CD4-positive, alpha-beta T cell (primary cell): ENCODE measurements around the gene SS18. TPM values are rescaled to one million over a fixed set of nuclear protein-coding genes. Genes with fewer than 3 reads are reported as not detected.

Experiments used
- ATAC-seq: fragments of 200-7000 bp; cut with Tn5 transposase; one replicate; pipeline ENCODE4 v1.10.0; 2022; ENCODE audit warnings: mild to moderate bottlenecking; ENCODE audit not compliant: poor library complexity
- CTCF ChIA-PET: fragments of 350-600 bp; sonication (Branson Sonifier 250); formaldehyde crosslinking; loops from one replicate; lab custom pipeline; 2021; ENCODE audit warnings: antibody characterized with exemption, inconsistent platforms; lab: Charles Lee
- POLR2A ChIA-PET: fragments of 350-600 bp; sonication (Branson Sonifier 250); formaldehyde crosslinking; loops from one replicate; lab custom pipeline; 2021; ENCODE audit warnings: antibody characterized with exemption, inconsistent platforms; lab: Charles Lee
- DNase-seq, 14 experiments: peaks; one replicate each; pipeline ENCODE4 v3.0.0-alpha.2; 2013 to 2020; ENCODE audit warnings: mixed read lengths in 2 of 14
- H3K27ac ChIP-seq, 2 donors: one replicate each; pipeline versions ENCODE4 v1.5.1 to v1.7.0; 2013; ENCODE audit warnings: low read length in 2 of 2, low read depth in 1 of 2, mild to moderate bottlenecking in 1 of 2
- H3K27me3 ChIP-seq, 2 experiments: 1 replicate in 1 of 2; 2 replicates in 1 of 2; pipeline versions ENCODE4 v1.6.1 to v1.7.0; 2013; ENCODE audit warnings: low read length in 2 of 2, control low read depth in 1 of 2, mild to moderate bottlenecking in 1 of 2, moderate library complexity in 1 of 2; ENCODE audit not compliant: insufficient read depth in 2 of 2, control insufficient read depth in 1 of 2
- H3K36me3 ChIP-seq: one replicate; pipeline ENCODE4 v1.6.1; 2013; ENCODE audit warnings: low read length, control low read depth; ENCODE audit not compliant: insufficient read depth
- H3K4me1 ChIP-seq: one replicate; pipeline ENCODE4 v1.6.1; 2013; ENCODE audit warnings: low read length, control low read depth; ENCODE audit not compliant: insufficient read depth
- H3K4me3 ChIP-seq: one replicate; pipeline ENCODE4 v1.5.1; 2013; ENCODE audit warnings: mild to moderate bottlenecking, low read length, moderate library complexity
- H3K9me3 ChIP-seq, 2 experiments: 1 replicate in 1 of 2; 2 replicates in 1 of 2; pipeline versions ENCODE4 v1.6.1 to v1.7.0; 2013; ENCODE audit warnings: low read length in 2 of 2, mild to moderate bottlenecking in 2 of 2, control low read depth in 1 of 2, moderate library complexity in 1 of 2; ENCODE audit not compliant: control insufficient read depth in 1 of 2, insufficient read depth in 1 of 2
- H3K27ac Mint-ChIP-seq: one replicate; pipeline ENCODE4 v1.8.0; 2020; ENCODE audit warnings: mixed read lengths
- H3K27me3 Mint-ChIP-seq: one replicate; pipeline ENCODE4 v1.8.0; 2021; ENCODE audit warnings: mixed read lengths
- H3K36me3 Mint-ChIP-seq: one replicate; pipeline ENCODE4 v1.8.0; 2021; ENCODE audit warnings: low read depth, mixed read lengths
- H3K4me1 Mint-ChIP-seq: one replicate; pipeline ENCODE4 v1.8.0; 2021; ENCODE audit warnings: low read depth, mixed read lengths
- H3K4me3 Mint-ChIP-seq: one replicate; pipeline ENCODE4 v1.8.0; 2020; ENCODE audit warnings: mild to moderate bottlenecking, mixed read lengths
- H3K9me3 Mint-ChIP-seq: one replicate; pipeline ENCODE4 v1.8.0; 2020; ENCODE audit warnings: mixed read lengths
- intact Hi-C, 2 experiments: fragments of 100-400 bp; cut with DNase I in 1 of 2; cut with micrococcal nuclease in 1 of 2; formaldehyde crosslinking; loops; one replicate each; pipeline versions ENCODE4 v1.15.1 to v1.9.0; 2023 to 2025; cut with DNase I, micrococcal nuclease
- total RNA-seq, 174 experiments: library from RNA in 2 of 174; stranded (reverse) in 2 of 174; gene quantifications; one replicate each; pipeline ENCODE4 v1.2.3 and lab custom pipeline; 2021 to 2026
- TF ChIP-seq, protein P1 (sequence below): fragments of 200-600 bp; IDR thresholded peaks from one replicate; pipeline ENCODE4 v1.8.0; 2022; ENCODE audit warnings: antibody characterized with exemption, mild to moderate bottlenecking

Gene SS18
- total RNA-seq, 2 experiments from 2014 or later, result 40.4 to 41.7 TPM

DNA sequence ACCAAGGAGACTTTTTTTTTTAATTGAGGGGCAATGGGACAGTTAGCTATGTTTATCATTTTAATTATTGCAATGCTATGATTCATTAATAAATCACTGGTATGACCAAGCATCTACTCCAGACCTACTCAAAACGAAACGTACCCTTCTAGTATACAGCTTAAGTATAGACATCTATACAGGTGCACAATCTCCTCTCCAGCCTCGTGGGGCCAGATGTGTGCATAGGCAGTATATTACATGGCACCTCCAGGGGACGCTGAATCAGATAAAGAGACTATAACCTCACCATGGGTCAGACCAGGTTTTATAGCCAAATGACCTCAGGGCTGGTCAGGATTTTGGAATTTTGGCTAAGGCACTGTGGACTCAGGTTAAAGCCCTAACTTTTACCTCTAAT, 86.6 kb downstream of the SS18 start:
- Mint-ChIP-seq H3K27me3 (no peaks in the 10 kb centered on the region), H3K4me3 (no peak overlapping the region), H3K36me3 (no peaks in the 10 kb centered on the region), H3K4me1 (no peaks in the 10 kb centered on the region), H3K27ac (no peak overlapping the region), H3K9me3 (no peaks in the 10 kb centered on the region)
- Histone ChIP-seq H3K27ac (no peak overlapping the region), H3K9me3 (no peaks in the 10 kb centered on the region), H3K4me3 (no peak overlapping the region), H3K36me3 (no peaks in the 10 kb centered on the region), H3K4me1 (no peaks in the 10 kb centered on the region), H3K27me3 (no peaks in the 10 kb centered on the region)
- intact Hi-C loops, result no loop called here
- ChIA-PET CTCF (no interaction called here), POLR2A (interaction anchor here (1.1 kb wide), 1 partner anchor 30 kb away, joined by 3 read pairs; no protein-coding TSS in a partner anchor)
- ATAC-seq, result no peak
- TF ChIP-seq, protein P1, sequence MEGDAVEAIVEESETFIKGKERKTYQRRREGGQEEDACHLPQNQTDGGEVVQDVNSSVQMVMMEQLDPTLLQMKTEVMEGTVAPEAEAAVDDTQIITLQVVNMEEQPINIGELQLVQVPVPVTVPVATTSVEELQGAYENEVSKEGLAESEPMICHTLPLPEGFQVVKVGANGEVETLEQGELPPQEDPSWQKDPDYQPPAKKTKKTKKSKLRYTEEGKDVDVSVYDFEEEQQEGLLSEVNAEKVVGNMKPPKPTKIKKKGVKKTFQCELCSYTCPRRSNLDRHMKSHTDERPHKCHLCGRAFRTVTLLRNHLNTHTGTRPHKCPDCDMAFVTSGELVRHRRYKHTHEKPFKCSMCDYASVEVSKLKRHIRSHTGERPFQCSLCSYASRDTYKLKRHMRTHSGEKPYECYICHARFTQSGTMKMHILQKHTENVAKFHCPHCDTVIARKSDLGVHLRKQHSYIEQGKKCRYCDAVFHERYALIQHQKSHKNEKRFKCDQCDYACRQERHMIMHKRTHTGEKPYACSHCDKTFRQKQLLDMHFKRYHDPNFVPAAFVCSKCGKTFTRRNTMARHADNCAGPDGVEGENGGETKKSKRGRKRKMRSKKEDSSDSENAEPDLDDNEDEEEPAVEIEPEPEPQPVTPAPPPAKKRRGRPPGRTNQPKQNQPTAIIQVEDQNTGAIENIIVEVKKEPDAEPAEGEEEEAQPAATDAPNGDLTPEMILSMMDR, result no peak
- no peak for DNase-seq

DNA sequence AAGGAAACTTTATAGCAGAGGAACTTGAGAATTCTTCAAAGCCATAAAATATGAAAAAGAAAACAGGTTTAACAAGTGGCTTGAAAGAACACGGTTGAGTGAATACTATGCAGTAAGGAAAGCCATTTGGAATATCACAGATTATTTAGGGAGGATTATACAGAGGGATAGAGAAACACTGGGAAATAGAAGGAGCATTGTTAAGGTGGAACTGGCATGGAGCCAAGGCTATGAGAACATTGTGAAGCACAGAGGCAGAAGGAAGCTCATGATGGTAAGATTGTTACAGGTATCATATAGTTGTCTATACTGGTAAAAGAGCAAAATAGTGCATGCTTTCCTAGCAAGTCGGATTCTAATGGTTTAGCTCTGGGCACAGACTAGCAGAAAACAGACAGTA, 87.1 kb downstream of the SS18 start:
- Histone ChIP-seq H3K27ac (no peak overlapping the region), H3K27me3 (no peaks in the 10 kb centered on the region), H3K9me3 (no peaks in the 10 kb centered on the region), H3K36me3 (no peaks in the 10 kb centered on the region), H3K4me1 (no peaks in the 10 kb centered on the region), H3K4me3 (no peak overlapping the region)
- CTCF ChIA-PET, result no interaction called here
- Mint-ChIP-seq H3K4me3 (no peak overlapping the region), H3K9me3 (no peaks in the 10 kb centered on the region), H3K36me3 (no peaks in the 10 kb centered on the region), H3K4me1 (no peaks in the 10 kb centered on the region), H3K27me3 (no peaks in the 10 kb centered on the region), H3K27ac (no peak overlapping the region)
- intact Hi-C loops, result no loop called here
- ATAC-seq (no peak), DNase-seq (no peak)
- TF ChIP-seq, protein P1, result no peak
- POLR2A ChIA-PET, result interaction anchor here (1.1 kb wide), 1 partner anchor 29 kb away, joined by 3 read pairs; no protein-coding TSS in a partner anchor

DNA sequence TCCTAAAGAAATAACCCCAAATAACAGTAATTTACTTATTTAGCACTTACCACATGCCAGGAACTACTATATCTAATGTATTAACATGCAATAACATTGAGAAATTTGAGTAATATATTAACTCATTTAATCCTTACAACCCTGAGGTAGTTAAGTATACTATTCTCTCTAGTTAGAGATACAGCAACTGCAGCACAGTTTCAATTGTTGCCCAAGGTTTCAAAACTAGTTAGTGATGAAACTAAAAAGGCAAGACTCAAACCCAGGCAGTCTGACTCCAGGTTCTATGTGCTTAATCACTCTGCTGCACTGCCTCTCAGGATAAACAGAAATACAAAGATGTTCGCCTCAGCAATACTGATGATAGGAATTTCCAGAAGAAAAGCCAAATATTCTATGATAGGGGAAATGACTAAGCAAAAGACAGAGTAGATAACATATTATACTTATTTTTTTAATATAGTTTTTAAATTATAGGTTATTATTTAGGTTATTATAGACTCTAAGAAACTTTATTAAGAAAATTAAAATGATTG, 88.0 kb downstream of the SS18 start:
- ChIA-PET CTCF (no interaction called here), POLR2A (no interaction called here)
- ATAC-seq (no peak), DNase-seq (no peak)
- no peaks in the 10 kb centered on the region for H3K9me3 ChIP-seq
- intact Hi-C loops, result no loop called here
- H3K4me3 ChIP-seq, result no peak overlapping the region
- no peaks in the 10 kb centered on the region for H3K36me3 Mint-ChIP-seq
- no peaks in the 10 kb centered on the region for H3K4me1 Mint-ChIP-seq
- H3K36me3 ChIP-seq, result no peaks in the 10 kb centered on the region
- TF ChIP-seq, protein P1, result no peak
- H3K4me1 ChIP-seq, result no peaks in the 10 kb centered on the region
- H3K27ac ChIP-seq, result no peak overlapping the region
- no peaks in the 10 kb centered on the region for H3K9me3 Mint-ChIP-seq
- H3K27me3 ChIP-seq, result no peaks in the 10 kb centered on the region
- H3K27me3 Mint-ChIP-seq, result no peaks in the 10 kb centered on the region
- no peak overlapping the region for H3K4me3 Mint-ChIP-seq
- H3K27ac Mint-ChIP-seq, result no peak overlapping the region
